GM19397 (cell line): ENCODE measurements around the gene TMEM185A.
"Not testable (repeated sequence)": the region's sequence is repeated elsewhere in the genome, so short reads cannot be mapped to it uniquely, and the experiment has no call there.

Source experiments
- ATAC-seq: cut with Tn5 transposase; IDR thresholded peaks from one replicate; pipeline ENCODE4 v1.9.1; 2021; ENCODE audit warnings: mild to moderate bottlenecking, moderate library complexity; ENCODE audit not compliant: unreplicated experiment

The TMEM185A gene

GRCh38 chrX:149563359-149563758, 68.2 kb downstream of the TMEM185A start:
- ATAC-seq = no peak

- ATAC-seq = not testable (repeated sequence)
Measured at GRCh38 chrX:149555251-149555650, 76.3 kb downstream of the TMEM185A start.

- ATAC-seq = not testable (repeated sequence)
Measured at GRCh38 chrX:149551939-149552248, 79.7 kb downstream of the TMEM185A start.

- not testable (repeated sequence) for ATAC-seq
Measured at GRCh38 chrX:149551245-149551938, 80.2 kb downstream of the TMEM185A start.

- not testable (repeated sequence) for ATAC-seq
Measured at GRCh38 chrX:149550454-149550853, 81.1 kb downstream of the TMEM185A start.

- not testable (repeated sequence) for ATAC-seq
Measured at GRCh38 chrX:149549701-149550100, 81.9 kb downstream of the TMEM185A start, which contains the start of gene HSFX3. Gene HSFX3 (minus strand): TSS chrX:149549924. CDS start chrX:149549852, 72 bp downstream.

GRCh38 chrX:149547782-149548181, 83.8 kb downstream of the TMEM185A start:
- ATAC-seq = not testable (repeated sequence)

- not testable (repeated sequence) for ATAC-seq
Measured at GRCh38 chrX:149546962-149547361, 84.6 kb downstream of the TMEM185A start.
